GM23338 (cell line): ENCODE data around the gene VAMP2. TPM values are rescaled to one million over a fixed set of nuclear protein-coding genes. Genes with fewer than 3 reads are reported as not detected.

ENCODE experiments used
- ATAC-seq: fragments of 200-7000 bp; cut with Tn5 transposase; 3 replicates; pipeline ENCODE4 v1.9.1; 2020
- DNase-seq: peaks from one replicate; pipeline ENCODE4 v3.0.0-alpha.2; 2015; ENCODE audit warnings: low spot score
- H2AFZ ChIP-seq: fragments of 200-600 bp; sonication (generic); 2 replicates; pipeline ENCODE4 v1.8.0; 2016; ENCODE audit warnings: antibody characterized with exemption, mild to moderate bottlenecking, moderate library complexity
- H3F3A ChIP-seq: fragments of 200-600 bp; sonication (generic); replicated peaks from 2 replicates; pipeline ENCODE4 v1.8.0; 2017; ENCODE audit warnings: antibody characterized with exemption, mixed run types, low read depth
- H3K27ac ChIP-seq: fragments of 200-600 bp; sonication (generic); 2 replicates; pipeline ENCODE4 v1.6.1; 2016; ENCODE audit warnings: low read depth
- H3K27me3 ChIP-seq: fragments of 200-600 bp; sonication (generic); 2 replicates; pipeline ENCODE4 v1.8.0; 2016; ENCODE audit warnings: mild to moderate bottlenecking, mixed run types, moderate library complexity; ENCODE audit not compliant: insufficient read depth
- H3K36me3 ChIP-seq: fragments of 200-600 bp; sonication (generic); 2 replicates; pipeline ENCODE4 v1.8.0; 2016; ENCODE audit warnings: mild to moderate bottlenecking; ENCODE audit not compliant: insufficient read depth
- H3K4me1 ChIP-seq: fragments of 200-600 bp; sonication (generic); 2 replicates; pipeline ENCODE4 v1.8.0; 2016; ENCODE audit warnings: mild to moderate bottlenecking, moderate library complexity; ENCODE audit not compliant: insufficient read depth
- H3K4me2 ChIP-seq: fragments of 200-600 bp; sonication (generic); 2 replicates; pipeline ENCODE4 v1.7.1; 2017; ENCODE audit warnings: mixed run types
- H3K4me3 ChIP-seq: fragments of 200-600 bp; sonication (generic); 2 replicates; pipeline ENCODE4 v1.6.1; 2016; ENCODE audit warnings: mixed run types
- H3K79me2 ChIP-seq: fragments of 200-600 bp; sonication (generic); replicated peaks from 2 replicates; pipeline ENCODE4 v1.8.0; 2017; ENCODE audit warnings: mild to moderate bottlenecking; ENCODE audit not compliant: insufficient read depth
- H3K9me2 ChIP-seq: fragments of 200-600 bp; sonication (generic); 2 replicates; pipeline ENCODE4 v1.8.0; 2017; ENCODE audit not compliant: insufficient read depth
- H4K20me1 ChIP-seq: fragments of 200-600 bp; sonication (generic); replicated peaks from 2 replicates; pipeline ENCODE4 v1.8.0; 2017; ENCODE audit warnings: mild to moderate bottlenecking; ENCODE audit not compliant: insufficient read depth
- H3K27ac Mint-ChIP-seq: 2 replicates; pipeline ENCODE4 v1.8.0; 2020; ENCODE audit warnings: inconsistent platforms, mild to moderate bottlenecking, moderate library complexity, mixed read lengths
- H3K27me3 Mint-ChIP-seq: 3 replicates; pipeline ENCODE4 v1.8.0; 2022; ENCODE audit warnings: low read depth, mild to moderate bottlenecking, moderate library complexity, mixed read lengths, inconsistent platforms; ENCODE audit not compliant: insufficient read depth, poor library complexity
- H3K36me3 Mint-ChIP-seq: 3 replicates; pipeline ENCODE4 v1.8.0; 2021; ENCODE audit warnings: low read depth, mild to moderate bottlenecking, inconsistent platforms, moderate library complexity, mixed read lengths
- H3K4me1 Mint-ChIP-seq: 3 replicates; pipeline ENCODE4 v1.8.0; 2020; ENCODE audit warnings: mild to moderate bottlenecking, inconsistent platforms, mixed read lengths
- H3K4me3 Mint-ChIP-seq: 3 replicates; pipeline ENCODE4 v1.8.0; 2021; ENCODE audit warnings: moderate library complexity, mild to moderate bottlenecking, inconsistent platforms, mixed read lengths
- H3K9me3 Mint-ChIP-seq: 3 replicates; pipeline ENCODE4 v1.8.0; 2020; ENCODE audit warnings: moderate library complexity, mild to moderate bottlenecking, inconsistent platforms, mixed read lengths
- CREB1 ChIP-seq: fragments of 250-450 bp; sonication (Bioruptor Pico); IDR thresholded peaks from 2 replicates; pipeline ENCODE4 v1.5.0; 2020; ENCODE audit warnings: low read depth, mild to moderate bottlenecking, moderate library complexity
- ETS1 ChIP-seq: IDR thresholded peaks from 2 replicates; pipeline ENCODE4 v1.6.1; 2016; ENCODE audit warnings: antibody characterized with exemption
- JUNB ChIP-seq: IDR thresholded peaks from one replicate; pipeline ENCODE4 v1.6.1; 2016; ENCODE audit warnings: antibody characterized with exemption; ENCODE audit not compliant: unreplicated experiment
- NANOG ChIP-seq: IDR thresholded peaks from 2 replicates; pipeline ENCODE4 v1.6.1; 2016; ENCODE audit warnings: antibody characterized with exemption, borderline replicate concordance
- STAT1 ChIP-seq: IDR thresholded peaks from one replicate; pipeline ENCODE4 v1.6.1; 2016; ENCODE audit warnings: antibody characterized with exemption; ENCODE audit not compliant: unreplicated experiment
- ZNF114 ChIP-seq: fragments of 250-450 bp; sonication (Bioruptor Pico); IDR thresholded peaks from 2 replicates; pipeline ENCODE4 v1.5.0; 2020; ENCODE audit warnings: mild to moderate bottlenecking, moderate library complexity
- ZNF331 ChIP-seq: fragments of 250-450 bp; sonication (Bioruptor Pico); IDR thresholded peaks from 2 replicates; pipeline ENCODE4 v1.5.0; 2020; ENCODE audit warnings: low read depth, mild to moderate bottlenecking, moderate library complexity
- ZNF462 ChIP-seq: fragments of 250-450 bp; sonication (Bioruptor Pico); IDR thresholded peaks from 2 replicates; pipeline ENCODE4 v1.5.0; 2020; ENCODE audit warnings: mild to moderate bottlenecking, moderate library complexity
- polyA plus RNA-seq: library from polyadenylated mRNA; unstranded; fragments of >200 nt; fragmentation: Nextera tagmentation; extraction: Ambion mirVana; gene quantifications from 2 replicates; pipeline ENCODE4 v1.2.1, GENCODE V29; 2016
- total RNA-seq: library from RNA; depleted of rRNA; stranded (reverse); fragments of >200 nt; shearing (Covaris generic); gene quantifications from 2 replicates; pipeline ENCODE4 v1.2.3, GENCODE V29; 2014
- TF ChIP-seq, protein P1 (sequence below): IDR thresholded peaks from one replicate; pipeline ENCODE4 v1.6.1; 2018; ENCODE audit warnings: antibody characterized with exemption; ENCODE audit not compliant: unreplicated experiment

The VAMP2 gene
- total and polyA plus RNA-seq, 2 experiments from 2014 or later = 6.9 to 32.3 TPM

DNA sequence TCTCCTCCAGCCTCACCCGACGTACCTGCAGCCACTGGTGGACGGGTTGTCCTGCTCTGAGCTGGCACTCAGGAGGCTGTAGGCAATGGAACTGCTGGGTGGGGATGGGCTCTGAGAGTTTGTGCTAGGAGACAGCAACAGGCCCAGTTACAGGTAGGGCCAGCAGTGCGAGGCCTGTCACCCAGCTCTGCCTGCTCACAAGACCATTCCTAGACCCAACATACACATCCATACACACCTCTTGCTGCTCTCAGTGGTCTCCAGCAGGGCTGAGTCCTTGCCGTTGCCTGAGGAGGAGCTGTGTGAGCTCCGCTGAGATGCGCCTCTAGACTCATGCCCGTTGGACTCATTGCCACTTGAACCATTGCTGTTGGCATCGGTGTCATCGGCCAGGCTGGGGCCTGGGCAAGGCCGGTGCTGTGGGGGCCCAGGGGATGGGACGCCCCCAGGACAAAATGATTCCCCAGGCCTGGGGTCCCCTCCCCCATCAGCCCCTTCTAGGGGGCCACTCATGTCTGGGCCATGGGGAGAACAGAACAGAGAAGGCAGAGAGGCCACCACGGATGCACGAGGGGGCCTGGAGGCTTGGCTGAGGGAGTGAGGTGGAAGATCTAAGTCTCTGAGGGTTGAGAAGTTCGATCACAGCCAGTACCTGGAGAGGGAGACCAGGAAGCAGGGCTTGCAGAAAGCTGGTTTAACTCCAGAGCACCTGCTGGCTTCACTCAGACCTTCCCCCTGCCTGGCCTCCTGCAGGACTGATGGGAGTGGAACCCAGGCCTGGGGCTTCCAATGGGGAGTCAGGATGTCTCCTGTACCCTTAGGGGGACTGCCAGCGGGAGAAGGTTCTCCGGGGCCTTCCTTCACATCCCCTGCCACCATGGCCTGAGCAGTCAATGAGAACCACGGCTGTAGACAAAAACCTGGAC lies 12.3 kb downstream of the VAMP2 start:
- no peaks in the 10 kb centered on the region for H3K9me2 ChIP-seq
- H3K27me3 ChIP-seq = no peaks in the 10 kb centered on the region
- ATAC-seq = no peak
- H3K27me3 Mint-ChIP-seq = peaks cover 26% of the 10 kb centered on the region
- H3K4me1 ChIP-seq = peaks cover 26% of the 10 kb centered on the region
- peak overlapping the region; percentile 100 for H3K4me2 ChIP-seq
- peaks cover 34% of the 10 kb centered on the region for H3K36me3 Mint-ChIP-seq
- TF ChIP-seq ETS1 (no peak), STAT1 (no peak), ZNF462 (no peak), ZNF331 (no peak), CREB1 (CRISPR knock-in tag) (no peak), ZNF114 (CRISPR knock-in tag) (no peak), NANOG (no peak), JUNB (no peak)
- TF ChIP-seq, protein P1, sequence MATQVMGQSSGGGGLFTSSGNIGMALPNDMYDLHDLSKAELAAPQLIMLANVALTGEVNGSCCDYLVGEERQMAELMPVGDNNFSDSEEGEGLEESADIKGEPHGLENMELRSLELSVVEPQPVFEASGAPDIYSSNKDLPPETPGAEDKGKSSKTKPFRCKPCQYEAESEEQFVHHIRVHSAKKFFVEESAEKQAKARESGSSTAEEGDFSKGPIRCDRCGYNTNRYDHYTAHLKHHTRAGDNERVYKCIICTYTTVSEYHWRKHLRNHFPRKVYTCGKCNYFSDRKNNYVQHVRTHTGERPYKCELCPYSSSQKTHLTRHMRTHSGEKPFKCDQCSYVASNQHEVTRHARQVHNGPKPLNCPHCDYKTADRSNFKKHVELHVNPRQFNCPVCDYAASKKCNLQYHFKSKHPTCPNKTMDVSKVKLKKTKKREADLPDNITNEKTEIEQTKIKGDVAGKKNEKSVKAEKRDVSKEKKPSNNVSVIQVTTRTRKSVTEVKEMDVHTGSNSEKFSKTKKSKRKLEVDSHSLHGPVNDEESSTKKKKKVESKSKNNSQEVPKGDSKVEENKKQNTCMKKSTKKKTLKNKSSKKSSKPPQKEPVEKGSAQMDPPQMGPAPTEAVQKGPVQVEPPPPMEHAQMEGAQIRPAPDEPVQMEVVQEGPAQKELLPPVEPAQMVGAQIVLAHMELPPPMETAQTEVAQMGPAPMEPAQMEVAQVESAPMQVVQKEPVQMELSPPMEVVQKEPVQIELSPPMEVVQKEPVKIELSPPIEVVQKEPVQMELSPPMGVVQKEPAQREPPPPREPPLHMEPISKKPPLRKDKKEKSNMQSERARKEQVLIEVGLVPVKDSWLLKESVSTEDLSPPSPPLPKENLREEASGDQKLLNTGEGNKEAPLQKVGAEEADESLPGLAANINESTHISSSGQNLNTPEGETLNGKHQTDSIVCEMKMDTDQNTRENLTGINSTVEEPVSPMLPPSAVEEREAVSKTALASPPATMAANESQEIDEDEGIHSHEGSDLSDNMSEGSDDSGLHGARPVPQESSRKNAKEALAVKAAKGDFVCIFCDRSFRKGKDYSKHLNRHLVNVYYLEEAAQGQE = no peak
- H3K79me2 ChIP-seq = peaks cover 5% of the 10 kb centered on the region; the same call in 1 of the 2 replicates
- H3K4me3 ChIP-seq = peak overlapping the region; percentile 97
- H4K20me1 ChIP-seq = no peaks in the 10 kb centered on the region; the same call in 1 of the 2 replicates
- peak; percentile 26 for DNase-seq
- H2AFZ ChIP-seq = no peak overlapping the region
- no peak overlapping the region for H3K27ac ChIP-seq
- no peak overlapping the region for H3K27ac Mint-ChIP-seq
- H3K9me3 Mint-ChIP-seq = no peaks in the 10 kb centered on the region; the same call in 2 of the 3 replicates
- peaks cover 17% of the 10 kb centered on the region for H3K4me1 Mint-ChIP-seq
- no peak overlapping the region; the same call in 1 of the 3 replicates for H3K4me3 Mint-ChIP-seq
- peaks cover 36% of the 10 kb centered on the region; the same call in 1 of the 2 replicates for H3F3A ChIP-seq
- H3K36me3 ChIP-seq = no peaks in the 10 kb centered on the region
